ENCODE data around the gene XAGE2. TPM values are rescaled to one million over a fixed set of nuclear protein-coding genes. Genes with fewer than 3 reads are reported as not detected.
"Not testable (repeated sequence)": the region's sequence is repeated elsewhere in the genome, so short reads cannot be mapped to it uniquely, and the experiment has no call there.

The XAGE2 gene
- not detected in 2 replicates for total RNA-seq (2014; rRNA removed; shearing (Covaris generic))

- no peak for DNase-seq (ENCODE audit: low read depth)
These were observed at the start of gene XAGE2 for GRCh38 chrX:52368368-52369055. TSS of gene XAGE2 (plus strand) at chrX:52369021. CDS start at chrX:52370015, 994 bp downstream.

- DNase-seq (ENCODE audit: low read depth), result no peak
These were observed 31.4 kb upstream of the XAGE2 start for GRCh38 chrX:52337410-52337809.

- DNase-seq (ENCODE audit: low read depth), result peak; percentile 30
These were observed 27.3 kb upstream of the XAGE2 start for GRCh38 chrX:52341493-52341892.

GRCh38 chrX:52343131-52343530, 25.7 kb upstream of the XAGE2 start:
- not testable (repeated sequence) for DNase-seq (ENCODE audit: low read depth)

GRCh38 chrX:52345402-52345801, 23.4 kb upstream of the XAGE2 start:
- peak; percentile 48 for DNase-seq (ENCODE audit: low read depth)

- peak; percentile 85 for DNase-seq (ENCODE audit: low read depth)
These were observed 22.4 kb upstream of the XAGE2 start for GRCh38 chrX:52346174-52347165.

- no peak for DNase-seq (ENCODE audit: low read depth)
These were observed 19.1 kb upstream of the XAGE2 start for GRCh38 chrX:52349681-52350080.

- DNase-seq (ENCODE audit: low read depth), result no peak
These were observed 16.3 kb upstream of the XAGE2 start for GRCh38 chrX:52352551-52352950.

- peak; percentile 18 for DNase-seq (ENCODE audit: low read depth)
These were observed 15.0 kb upstream of the XAGE2 start for GRCh38 chrX:52353838-52354237.

GRCh38 chrX:52355108-52355507, 13.7 kb upstream of the XAGE2 start:
- DNase-seq (ENCODE audit: low read depth), result no peak

GRCh38 chrX:52359614-52360232, 9.1 kb upstream of the XAGE2 start:
- DNase-seq (ENCODE audit: low read depth), result peak; percentile 9

DNA sequence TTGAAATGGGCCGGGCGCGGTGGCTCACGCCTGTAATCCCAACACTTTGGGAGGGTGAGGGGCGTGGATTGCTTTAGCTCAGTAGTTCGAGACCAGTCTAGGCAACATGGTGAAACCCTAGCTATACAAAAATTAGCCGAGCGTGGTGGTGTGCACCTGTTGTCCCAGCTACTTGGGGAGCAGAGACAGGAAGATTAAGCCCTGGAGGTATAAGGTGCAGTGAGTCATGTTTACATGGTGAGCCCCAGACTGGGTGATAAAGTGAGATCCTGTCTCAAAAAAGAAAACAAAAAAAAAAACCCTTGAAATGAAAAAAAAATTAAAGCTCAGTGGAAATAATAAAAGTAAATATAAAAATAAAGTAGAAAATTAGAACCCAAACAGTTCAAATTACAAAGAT, 6.9 kb upstream of the XAGE2 start:
- no peak for DNase-seq (ENCODE audit: low read depth)

DNA sequence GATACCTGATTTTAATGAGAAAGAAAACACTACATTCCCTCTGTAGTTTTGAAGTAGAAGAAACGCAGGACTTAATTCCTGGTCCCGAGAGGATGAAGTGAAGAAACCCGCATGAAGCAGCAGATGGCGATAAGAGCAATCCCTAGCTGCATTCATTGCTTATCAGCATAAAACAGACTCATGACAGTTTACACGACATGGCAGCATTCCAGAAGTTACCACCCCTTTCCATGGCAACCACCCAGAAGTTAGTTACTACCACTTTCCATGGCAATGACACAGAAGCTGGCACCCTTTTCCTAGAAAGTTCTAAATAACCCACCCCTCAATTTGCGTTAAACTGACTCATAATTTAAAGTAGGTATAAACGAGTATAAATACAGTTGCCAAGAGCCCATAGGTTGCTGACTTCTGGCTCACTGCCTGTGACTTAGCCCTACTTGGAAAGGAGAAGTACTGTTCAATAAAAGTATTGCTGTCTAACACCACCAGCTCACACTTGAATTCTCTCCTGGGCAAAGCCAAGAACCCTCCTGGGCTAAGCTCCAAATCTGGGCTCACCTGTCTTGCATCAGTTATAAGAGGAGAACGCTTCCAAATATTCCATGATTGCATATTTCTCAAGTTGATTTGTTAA, 5.5 kb upstream of the XAGE2 start:
- DNase-seq (ENCODE audit: low read depth), result peak; percentile 26

DNA sequence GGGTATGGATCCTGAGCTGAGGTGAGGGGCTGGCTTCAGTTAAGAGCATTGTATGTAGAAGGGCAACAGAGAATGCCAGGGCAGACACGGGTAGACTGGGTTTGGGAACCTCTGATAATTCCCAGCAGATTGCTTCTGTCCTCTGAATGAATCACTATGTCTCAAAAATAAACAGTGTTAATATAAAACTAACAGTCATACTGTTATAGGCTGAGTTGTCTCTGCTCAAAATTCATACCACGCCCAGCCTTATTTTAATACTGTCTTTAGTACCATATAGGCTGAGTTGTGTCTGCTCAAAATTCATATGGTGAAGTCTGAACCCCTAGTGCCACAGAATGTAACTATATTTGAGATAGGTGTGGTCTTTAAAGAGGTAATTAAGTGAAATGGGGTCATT, 10.0 kb downstream of the XAGE2 start:
- no peak for DNase-seq (ENCODE audit: low read depth)

- no peak for DNase-seq (ENCODE audit: low read depth)
These were observed 12.2 kb downstream of the XAGE2 start for GRCh38 chrX:52380993-52381392.

- DNase-seq (ENCODE audit: low read depth), result no peak
These were observed 41.9 kb downstream of the XAGE2 start for GRCh38 chrX:52410439-52411394.

- no peak for DNase-seq (ENCODE audit: low read depth)
These were observed 46.5 kb downstream of the XAGE2 start for GRCh38 chrX:52415304-52415703.

GRCh38 chrX:52416816-52417215, 48.0 kb downstream of the XAGE2 start:
- DNase-seq (ENCODE audit: low read depth), result no peak

DNA sequence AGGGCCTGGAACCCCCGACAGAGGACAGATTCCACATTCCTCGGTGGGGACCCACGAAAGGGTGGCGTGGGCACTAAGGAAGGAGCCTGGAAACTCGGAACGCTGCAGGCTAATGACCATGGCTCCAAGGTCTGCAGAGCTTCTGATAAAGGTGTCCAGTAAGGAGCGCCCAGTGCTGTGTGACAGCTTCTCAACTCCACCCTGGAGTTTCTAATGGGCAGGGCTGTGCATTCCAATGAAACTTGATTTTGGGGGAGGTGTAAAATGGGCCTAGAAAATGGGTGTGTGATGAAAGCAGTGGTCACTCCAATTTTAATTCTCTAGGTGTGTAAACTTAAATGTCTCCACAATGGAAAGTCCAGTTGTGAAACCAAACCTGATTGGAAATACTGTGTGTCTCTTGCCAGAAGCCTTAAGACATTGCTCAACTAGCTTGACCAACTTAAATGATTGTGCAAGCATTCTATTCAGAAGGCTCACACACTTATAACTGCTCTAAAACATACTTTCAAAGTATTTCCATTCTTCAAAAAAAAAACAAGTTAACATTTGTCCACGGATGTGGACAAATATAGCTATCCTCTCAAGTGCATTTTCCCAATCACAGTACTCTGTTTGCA, 52.1 kb downstream of the XAGE2 start:
- no peak for DNase-seq (ENCODE audit: low read depth)

GRCh38 chrX:52422884-52423283, 54.1 kb downstream of the XAGE2 start:
- DNase-seq (ENCODE audit: low read depth), result no peak
